GM12891 (cell line): ENCODE results near the gene GBA3.

Source experiments
- POLR2A ChIP-seq: IDR thresholded peaks from 2 replicates; pipeline ENCODE4 v1.6.1; 2011; ENCODE audit warnings: low read depth, low read length, control low read depth
- POLR2AphosphoS5 ChIP-seq: IDR thresholded peaks from 2 replicates; pipeline ENCODE4 v1.6.1; 2011; ENCODE audit warnings: low read depth, low read length, control low read depth
- TAF1 ChIP-seq: IDR thresholded peaks from 2 replicates; pipeline ENCODE4 v1.6.1; 2011; ENCODE audit warnings: low read depth, low read length, control low read depth

DNA sequence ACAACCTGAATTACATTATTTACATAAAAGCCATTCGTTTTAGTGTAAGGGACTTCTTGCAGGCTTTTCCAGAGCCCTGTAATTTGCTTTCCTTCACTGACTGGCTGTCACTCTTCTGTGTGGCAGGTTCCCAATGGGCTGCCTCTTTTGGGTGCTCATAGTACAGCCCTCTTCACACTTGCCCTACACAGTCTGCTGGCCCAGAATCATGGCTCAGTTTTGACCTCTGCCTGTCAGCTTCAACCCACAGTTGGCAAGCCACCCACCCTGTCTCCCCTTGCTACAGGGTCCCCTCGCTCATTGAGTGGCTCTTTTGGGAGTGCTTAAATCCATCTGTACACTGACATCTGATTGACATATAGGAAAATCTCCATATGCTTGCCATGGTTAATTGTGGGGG lies 97.9 kb downstream of the GBA3 start:
- TF ChIP-seq POLR2A (no peak), POLR2AphosphoS5 (no peak), TAF1 (no peak)
